ENCODE results near the gene CA12. TPM values are rescaled to one million over a fixed set of nuclear protein-coding genes. Genes with fewer than 3 reads are reported as not detected.

Gene CA12
- total and polyA plus RNA-seq, 2 donors (not counting 1 experiment from before 2014, with no cell fraction given): not detected

DNA sequence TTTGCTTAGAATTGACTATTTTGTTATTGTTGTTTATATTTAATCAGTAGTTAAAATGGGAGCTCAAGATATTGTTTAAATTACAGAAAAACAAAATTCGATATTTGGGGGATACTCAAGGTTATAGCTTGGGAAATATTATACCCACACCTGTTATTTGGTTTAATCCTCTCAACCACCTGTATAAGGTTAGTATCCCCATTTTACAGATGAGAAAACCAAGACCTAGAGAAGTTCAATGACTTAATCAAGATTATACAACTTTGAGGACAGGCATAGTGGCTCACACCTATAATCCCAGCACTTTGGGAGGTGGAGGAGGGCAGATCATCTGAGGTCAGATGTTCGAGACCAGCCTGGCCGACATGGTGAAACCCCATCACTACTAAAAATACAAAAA, 39.8 kb upstream of the CA12 start:
- POLR2A ChIA-PET: no interaction called here
- Histone ChIP-seq H3K4me1 (ENCODE audit: control insufficient read depth in 2 of 2, insufficient read depth in 2 of 2, low read length in 2 of 2) (no peaks in the 10 kb centered on the region), H3K27ac (ENCODE audit: low read length in 2 of 2) (no peak overlapping the region), H3K4me3 (ENCODE audit: control extremely low read depth in 1 of 5, extremely low read depth in 1 of 5, insufficient read depth in 1 of 5, low read depth in 2 of 5, low read length in 4 of 5) (no peak overlapping the region), H3K79me2 (ENCODE audit: control insufficient read depth, insufficient read depth, low read length) (no peaks in the 10 kb centered on the region), H3K27me3 (replicated peaks in 1 of 4; ENCODE audit: control extremely low read depth in 1 of 4, control insufficient read depth in 3 of 4, insufficient read depth in 4 of 4, low read length in 3 of 4) (no peaks in the 10 kb centered on the region), H3K36me3 (replicated peaks in 1 of 2; ENCODE audit: control extremely low read depth in 1 of 2, control insufficient read depth in 1 of 2, extremely low read depth in 1 of 2, insufficient read depth in 2 of 2, low read length in 1 of 2) (no peaks in the 10 kb centered on the region), H2AFZ (ENCODE audit: insufficient read depth, low read depth, low read length, poor library complexity, severe bottlenecking) (no peak overlapping the region), H3K9ac (ENCODE audit: low read length) (no peak overlapping the region), H3K9me3 (ENCODE audit: control extremely low read depth in 1 of 3, control insufficient read depth in 2 of 3, insufficient read depth in 1 of 3, low read length in 2 of 3) (no peaks in the 10 kb centered on the region), H4K20me1 (ENCODE audit: control insufficient read depth, insufficient read depth, low read length, poor library complexity, severe bottlenecking) (no peaks in the 10 kb centered on the region), H3K4me2 (replicated peaks; ENCODE audit: low read depth, low read length, poor library complexity, severe bottlenecking) (no peak overlapping the region)
- CTCF ChIA-PET: interaction anchor here (0.8 kb wide), 1 partner anchor 10 kb away, joined by 3 read pairs; no protein-coding TSS in a partner anchor
- no peak for ATAC-seq (ENCODE audit: low read depth)
- Mint-ChIP-seq H3K4me3 (no peak overlapping the region), H3K4me1 (no peaks in the 10 kb centered on the region), H3K27ac (no peak overlapping the region), H3K27me3 (no peaks in the 10 kb centered on the region), H3K9me3 (ENCODE audit: insufficient read depth) (no peaks in the 10 kb centered on the region)
- intact Hi-C loops (cut with micrococcal nuclease): no loop called here
- TF ChIP-seq EZH2 (IDR thresholded peaks at IDR 0.05; ENCODE audit: borderline replicate concordance, insufficient read depth, low read depth, low read length, poor library complexity, severe bottlenecking): no peak
- TF ChIP-seq, protein P1, sequence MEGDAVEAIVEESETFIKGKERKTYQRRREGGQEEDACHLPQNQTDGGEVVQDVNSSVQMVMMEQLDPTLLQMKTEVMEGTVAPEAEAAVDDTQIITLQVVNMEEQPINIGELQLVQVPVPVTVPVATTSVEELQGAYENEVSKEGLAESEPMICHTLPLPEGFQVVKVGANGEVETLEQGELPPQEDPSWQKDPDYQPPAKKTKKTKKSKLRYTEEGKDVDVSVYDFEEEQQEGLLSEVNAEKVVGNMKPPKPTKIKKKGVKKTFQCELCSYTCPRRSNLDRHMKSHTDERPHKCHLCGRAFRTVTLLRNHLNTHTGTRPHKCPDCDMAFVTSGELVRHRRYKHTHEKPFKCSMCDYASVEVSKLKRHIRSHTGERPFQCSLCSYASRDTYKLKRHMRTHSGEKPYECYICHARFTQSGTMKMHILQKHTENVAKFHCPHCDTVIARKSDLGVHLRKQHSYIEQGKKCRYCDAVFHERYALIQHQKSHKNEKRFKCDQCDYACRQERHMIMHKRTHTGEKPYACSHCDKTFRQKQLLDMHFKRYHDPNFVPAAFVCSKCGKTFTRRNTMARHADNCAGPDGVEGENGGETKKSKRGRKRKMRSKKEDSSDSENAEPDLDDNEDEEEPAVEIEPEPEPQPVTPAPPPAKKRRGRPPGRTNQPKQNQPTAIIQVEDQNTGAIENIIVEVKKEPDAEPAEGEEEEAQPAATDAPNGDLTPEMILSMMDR (IDR thresholded peaks at IDR 0.05): no peak
- no CpG with 5 or more reads among the region's 3 CpGs for WGBS (ENCODE audit: insufficient coverage)
- DNase-seq: no peak

GRCh38 chr15:63420333-63420747, 38.7 kb upstream of the CA12 start:
- Histone ChIP-seq H3K27ac (ENCODE audit: low read length in 2 of 2) (no peak overlapping the region), H2AFZ (ENCODE audit: insufficient read depth, low read depth, low read length, poor library complexity, severe bottlenecking) (no peak overlapping the region), H3K4me3 (ENCODE audit: control extremely low read depth in 1 of 5, extremely low read depth in 1 of 5, insufficient read depth in 1 of 5, low read depth in 2 of 5, low read length in 4 of 5) (no peak overlapping the region), H3K9ac (ENCODE audit: low read length) (no peak overlapping the region), H3K27me3 (replicated peaks in 1 of 4; ENCODE audit: control extremely low read depth in 1 of 4, control insufficient read depth in 3 of 4, insufficient read depth in 4 of 4, low read length in 3 of 4) (no peaks in the 10 kb centered on the region), H3K4me2 (replicated peaks; ENCODE audit: low read depth, low read length, poor library complexity, severe bottlenecking) (no peak overlapping the region), H3K9me3 (ENCODE audit: control extremely low read depth in 1 of 3, control insufficient read depth in 2 of 3, insufficient read depth in 1 of 3, low read length in 2 of 3) (no peaks in the 10 kb centered on the region), H3K36me3 (replicated peaks in 1 of 2; ENCODE audit: control extremely low read depth in 1 of 2, control insufficient read depth in 1 of 2, extremely low read depth in 1 of 2, insufficient read depth in 2 of 2, low read length in 1 of 2) (no peaks in the 10 kb centered on the region), H3K79me2 (ENCODE audit: control insufficient read depth, insufficient read depth, low read length) (no peaks in the 10 kb centered on the region), H4K20me1 (ENCODE audit: control insufficient read depth, insufficient read depth, low read length, poor library complexity, severe bottlenecking) (no peaks in the 10 kb centered on the region), H3K4me1 (ENCODE audit: control insufficient read depth in 2 of 2, insufficient read depth in 2 of 2, low read length in 2 of 2) (no peaks in the 10 kb centered on the region)
- TF ChIP-seq, protein P1 (IDR thresholded peaks at IDR 0.05): no peak
- no peak for TF ChIP-seq EZH2 (IDR thresholded peaks at IDR 0.05; ENCODE audit: borderline replicate concordance, insufficient read depth, low read depth, low read length, poor library complexity, severe bottlenecking)
- H3K9me3 Mint-ChIP-seq (ENCODE audit: insufficient read depth): no peaks in the 10 kb centered on the region
- ChIA-PET CTCF (no interaction called here), POLR2A (interaction anchor here (0.6 kb wide), 1 partner anchor 160 kb away, joined by 4 read pairs; no protein-coding TSS in a partner anchor)
- no peaks in the 10 kb centered on the region for H3K27me3 Mint-ChIP-seq
- no peak overlapping the region for H3K4me3 Mint-ChIP-seq
- DNase-seq: no peak
- WGBS (ENCODE audit: insufficient coverage): no CpG with 5 or more reads among the region's 5 CpGs
- H3K27ac Mint-ChIP-seq: no peak overlapping the region
- ATAC-seq (ENCODE audit: low read depth): no peak
- no peaks in the 10 kb centered on the region for H3K4me1 Mint-ChIP-seq
- intact Hi-C loops (cut with micrococcal nuclease): no loop called here
